Ramos (cell line): ENCODE results near the gene FAM193B.

Experiments
- in situ Hi-C: fragments of 300-500 bp; cut with MboI; formaldehyde crosslinking; loops from one replicate; pipeline ENCODE4 v1.14.3; 2022; ENCODE audit warnings: low sequenced_read_pairs; ENCODE audit not compliant: unreplicated experiment

FAM193B gene

GRCh38 chr5:177476531-177477233 is 77.7 kb downstream of the FAM193B start:
- in situ Hi-C loops = loop anchor here (25.0 kb wide), 1 partner anchor 939 kb away; the partner anchor contains the start of genes CDHR2 and RNF44

- in situ Hi-C loops = loop anchor here (25.0 kb wide), 1 partner anchor 938 kb away; the partner anchor contains the start of genes CDHR2 and RNF44
These were observed 78.6 kb downstream of the FAM193B start for GRCh38 chr5:177475563-177476427.

GRCh38 chr5:177474846-177475562 is 79.4 kb downstream of the FAM193B start:
- in situ Hi-C loops = loop anchor here (25.0 kb wide), 1 partner anchor 938 kb away; the partner anchor contains the start of genes CDHR2 and RNF44

DNA sequence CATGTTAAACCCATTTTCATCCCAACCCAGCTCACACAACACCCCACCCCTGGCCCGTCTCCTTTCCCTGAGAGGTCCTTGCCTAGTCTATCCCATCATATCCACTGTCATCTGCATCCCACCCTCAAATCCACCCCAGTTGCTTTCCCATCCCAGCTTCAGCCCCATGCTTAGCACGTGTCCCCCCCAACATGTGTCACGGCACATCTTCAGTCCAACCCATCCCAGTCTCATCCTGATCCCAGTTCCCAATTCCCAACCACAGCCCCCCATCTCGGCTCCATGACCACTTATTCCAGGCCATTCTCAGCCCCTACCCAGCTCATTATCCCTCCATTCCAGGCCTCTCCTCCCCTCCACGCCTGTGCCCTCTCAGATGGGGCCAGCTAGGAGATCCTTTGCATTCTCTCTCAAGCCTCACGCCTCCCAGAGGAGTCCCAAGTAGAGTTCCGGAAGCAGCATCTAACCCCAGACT is 80.3 kb downstream of the FAM193B start:
- in situ Hi-C loops = no loop called here

- in situ Hi-C loops = no loop called here
These were observed 80.8 kb downstream of the FAM193B start, which contains the start of gene DBN1 for GRCh38 chr5:177473443-177474001. DBN1 (minus strand) TSS chr5:177473634; CDS start chr5:177473521, 113 bp downstream.

DNA sequence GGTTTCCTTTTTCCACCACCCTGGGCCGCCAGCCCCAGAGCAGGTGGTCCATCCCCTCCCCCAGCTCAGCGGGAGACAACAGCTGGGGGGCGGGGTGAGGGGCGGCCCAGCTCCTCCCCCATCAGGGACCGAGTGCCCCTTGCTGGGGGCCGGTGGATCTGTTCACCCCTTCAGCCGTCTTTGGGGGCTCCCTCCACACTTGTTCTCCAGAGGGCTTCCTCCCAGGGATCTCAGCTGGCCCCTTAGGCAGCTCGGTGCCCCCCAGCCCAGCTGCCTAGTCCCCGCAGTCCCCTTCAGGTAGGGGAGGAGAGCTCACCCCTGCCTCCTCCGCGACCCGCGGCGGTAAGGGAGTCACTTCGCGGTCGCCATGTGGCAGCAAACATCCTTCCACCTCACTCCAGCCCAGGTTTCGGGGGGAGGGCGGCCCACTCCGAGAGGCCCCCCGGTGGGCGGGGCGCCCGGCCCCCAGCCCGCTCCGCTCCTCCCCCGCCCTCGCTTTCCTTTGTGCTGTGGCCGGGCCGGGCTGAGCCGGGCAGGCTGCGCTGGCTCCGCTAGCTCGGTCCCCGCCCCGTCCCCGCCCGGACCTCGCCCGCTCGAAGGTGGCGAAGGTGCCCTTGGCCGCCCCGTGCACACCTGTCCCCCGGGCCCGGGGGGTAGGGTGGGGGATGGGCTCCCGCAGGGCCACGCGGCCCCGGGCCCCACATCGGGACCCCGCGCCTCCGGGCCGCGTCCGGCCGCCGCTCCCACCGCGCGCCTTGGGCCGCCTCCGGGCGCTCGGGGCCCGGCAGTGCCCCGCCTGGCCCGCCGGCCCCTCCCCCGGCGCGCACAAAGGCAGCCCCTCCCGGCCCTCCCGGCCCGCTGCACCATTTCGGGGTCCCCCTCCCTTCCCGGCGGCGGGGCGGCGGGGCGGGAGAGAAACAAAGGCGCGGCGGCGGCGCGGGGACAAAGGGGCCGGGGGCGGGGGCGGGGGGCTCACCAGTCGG is 81.6 kb downstream of the FAM193B start:
- in situ Hi-C loops = no loop called here

DNA sequence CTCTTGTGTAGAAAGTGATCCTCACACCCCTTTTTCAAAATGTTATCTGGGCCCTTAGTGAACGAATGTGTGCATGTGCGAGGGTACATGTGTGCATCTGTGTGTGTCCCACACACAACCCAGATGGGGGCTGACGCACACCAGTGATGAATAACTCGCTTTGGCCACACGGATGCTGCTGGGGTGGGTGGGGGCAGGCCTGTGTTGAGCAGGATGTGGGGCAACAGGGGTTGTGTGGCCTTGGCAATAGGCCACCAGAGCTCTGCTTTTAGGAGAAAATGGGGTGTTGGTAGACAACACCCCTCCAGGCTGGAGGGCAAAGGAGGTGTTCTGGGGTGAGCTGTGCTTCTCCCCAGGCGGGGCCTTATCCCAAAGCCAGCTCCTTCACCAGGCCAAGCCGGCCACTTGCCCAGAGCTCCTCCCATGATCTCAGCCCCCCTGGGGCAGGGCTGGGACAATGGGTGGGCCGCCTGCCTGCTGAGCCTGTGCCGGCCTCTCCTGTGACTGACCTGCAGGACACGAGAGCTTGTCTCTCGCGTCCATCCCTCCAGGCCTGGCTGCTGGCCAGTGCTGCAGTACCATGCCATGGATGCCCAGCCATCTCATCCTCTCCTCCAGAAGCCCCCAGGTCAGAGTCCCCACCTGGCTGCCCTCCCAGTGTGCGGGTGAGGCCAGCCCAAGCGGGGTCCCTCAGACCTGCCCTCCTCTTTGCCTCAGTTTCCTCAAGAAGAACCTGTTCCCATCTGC is 82.6 kb downstream of the FAM193B start:
- in situ Hi-C loops = no loop called here

DNA sequence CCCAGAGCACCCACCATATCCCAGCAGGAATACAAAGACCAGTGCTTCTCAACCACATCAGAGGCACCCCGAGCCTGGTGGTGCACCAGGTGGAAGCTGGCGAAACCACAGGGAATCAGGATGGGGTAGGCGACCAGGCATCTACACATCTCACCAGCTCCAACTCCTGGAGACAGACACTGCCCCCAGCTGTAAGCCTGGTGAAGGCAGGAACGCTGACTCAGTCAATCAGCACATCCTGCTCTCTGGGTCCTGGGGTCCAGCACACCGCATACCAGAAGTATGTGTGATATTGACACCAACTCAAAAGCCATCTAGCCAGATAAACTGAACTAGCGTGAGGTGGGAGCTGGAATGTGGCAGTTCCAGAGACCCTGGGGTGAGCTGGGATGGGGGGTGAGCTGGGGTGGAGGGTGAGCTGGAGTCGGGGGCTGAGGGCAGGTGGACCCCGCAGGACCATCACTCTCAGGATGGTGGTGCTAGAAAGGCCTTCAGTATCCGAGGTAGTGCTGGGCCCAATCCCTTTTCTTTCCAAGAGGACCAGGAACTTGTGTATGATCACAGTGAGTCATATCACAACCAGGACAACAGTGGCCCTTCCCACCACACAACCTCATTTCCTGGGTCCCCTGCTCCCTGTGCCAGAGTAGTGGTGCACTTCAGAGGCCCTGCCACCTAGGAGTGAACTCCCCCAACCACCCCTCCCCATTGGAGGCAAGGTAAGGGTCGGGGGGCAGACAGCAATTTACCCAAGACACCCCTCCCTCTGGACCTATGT is 83.4 kb downstream of the FAM193B start:
- in situ Hi-C loops = no loop called here
